Measurements from ENCODE around the gene HIPK2.
"Not testable (repeated sequence)": the region's sequence is repeated elsewhere in the genome, so short reads cannot be mapped to it uniquely, and the experiment has no call there.

HIPK2 gene

DNA sequence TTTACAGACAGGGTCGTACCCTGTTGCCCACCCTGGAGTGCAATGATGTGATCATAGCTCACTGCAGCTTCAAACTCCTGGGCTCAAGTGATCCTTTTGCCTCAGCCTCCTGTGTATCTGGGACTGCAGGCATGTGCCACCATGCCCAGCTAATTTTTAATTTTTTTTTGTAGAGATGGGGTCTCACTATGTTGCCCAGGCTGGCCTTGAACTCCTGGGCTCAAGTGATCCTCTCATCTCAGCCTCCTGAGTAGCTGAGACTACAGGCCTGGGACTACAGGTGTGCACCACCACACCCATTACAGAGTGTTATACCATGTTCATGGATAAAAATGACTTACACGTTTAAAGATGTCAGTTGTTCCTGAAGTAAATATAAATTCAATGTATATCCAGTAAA, 166.2 kb downstream of the HIPK2 start:
- DNase-seq, result not testable (repeated sequence)

DNA sequence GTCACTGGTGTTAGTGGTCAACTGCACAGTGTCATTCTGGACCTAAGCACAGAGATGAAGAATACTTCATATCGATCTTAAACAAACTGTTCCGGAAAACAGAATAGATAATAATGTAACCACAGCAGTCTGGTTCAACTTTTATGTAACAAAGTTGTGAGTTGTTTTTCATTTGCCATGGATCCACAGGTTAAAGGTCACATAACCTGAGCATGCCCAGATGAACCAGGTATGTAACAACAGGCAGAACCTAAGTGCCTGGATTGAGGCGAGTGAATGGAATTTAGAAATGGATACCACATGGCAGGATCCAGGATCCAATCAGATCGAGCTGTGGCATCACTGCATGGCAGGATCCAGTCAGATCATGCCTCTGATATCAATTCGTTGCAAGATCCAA, 167.2 kb downstream of the HIPK2 start:
- no peak for DNase-seq

DNA sequence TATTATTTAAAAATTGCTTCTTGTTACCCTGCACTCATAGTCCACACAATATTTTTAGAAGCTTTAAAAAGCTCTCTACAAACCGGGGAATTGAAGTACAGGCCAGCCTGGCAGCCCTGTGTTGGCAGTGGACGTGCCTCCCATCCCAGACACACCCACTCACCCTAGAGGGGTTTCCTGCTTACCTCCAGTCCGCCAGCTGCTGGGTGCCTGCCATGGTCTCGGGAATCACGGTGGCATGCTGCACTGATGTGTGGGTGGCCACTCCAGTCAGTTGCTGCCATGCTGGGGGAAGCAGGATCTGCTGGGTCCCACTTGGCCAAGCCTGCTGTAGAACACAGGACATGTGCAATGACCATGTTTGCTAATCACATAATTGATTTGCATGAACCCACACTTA, 173.9 kb downstream of the HIPK2 start:
- no peak for DNase-seq

DNA sequence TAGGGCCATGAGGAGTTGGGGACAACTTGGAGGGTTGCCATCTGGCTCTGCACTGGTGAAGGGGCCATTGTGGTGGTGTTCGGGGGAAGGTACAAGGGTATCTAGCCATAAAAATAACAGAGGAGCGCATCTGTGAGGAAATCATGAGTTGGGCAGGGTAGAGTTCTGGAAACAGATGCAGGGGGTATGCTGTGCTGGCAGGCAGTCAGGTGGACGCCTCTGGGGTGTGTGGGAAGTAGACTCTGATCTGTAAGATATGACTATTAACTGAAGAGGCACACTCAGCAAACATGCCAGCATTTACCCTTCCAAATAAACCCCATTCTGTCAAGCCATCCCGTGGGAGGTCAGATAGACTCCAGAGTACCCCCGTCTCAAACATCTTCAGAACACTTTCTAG, 174.5 kb downstream of the HIPK2 start:
- no peak for DNase-seq

DNA sequence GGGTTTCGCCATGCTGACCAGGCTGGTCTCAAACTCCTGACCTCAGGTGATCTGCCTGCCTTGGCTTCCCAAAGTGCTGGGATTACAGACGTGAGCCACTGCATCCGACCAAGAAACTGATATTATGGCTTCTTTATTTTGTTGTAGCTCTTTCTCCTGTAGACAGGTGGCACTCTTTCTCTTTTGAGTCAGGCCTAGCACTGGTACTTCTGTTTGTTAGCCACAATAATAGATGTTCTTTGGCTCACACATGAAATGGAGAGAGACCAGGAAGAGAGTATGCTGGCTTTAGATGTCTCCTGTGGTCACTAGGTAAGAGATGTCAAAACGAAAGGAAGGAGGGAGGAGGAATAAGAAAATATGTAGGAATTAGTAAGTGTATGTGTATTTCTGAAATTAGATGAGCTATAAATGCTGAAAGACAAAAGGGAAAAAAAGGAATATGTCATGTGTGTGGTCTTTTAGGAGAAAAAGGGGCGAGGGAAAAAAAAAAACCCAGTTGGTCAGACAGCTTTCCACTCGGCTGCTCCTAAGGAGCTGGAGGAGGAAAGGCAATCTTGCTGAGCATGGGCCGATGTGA, 175.6 kb downstream of the HIPK2 start:
- DNase-seq, result peak; percentile 38

- DNase-seq, result no peak
These were observed 176.6 kb downstream of the HIPK2 start for GRCh38 chr7:139601176-139601575.

DNA sequence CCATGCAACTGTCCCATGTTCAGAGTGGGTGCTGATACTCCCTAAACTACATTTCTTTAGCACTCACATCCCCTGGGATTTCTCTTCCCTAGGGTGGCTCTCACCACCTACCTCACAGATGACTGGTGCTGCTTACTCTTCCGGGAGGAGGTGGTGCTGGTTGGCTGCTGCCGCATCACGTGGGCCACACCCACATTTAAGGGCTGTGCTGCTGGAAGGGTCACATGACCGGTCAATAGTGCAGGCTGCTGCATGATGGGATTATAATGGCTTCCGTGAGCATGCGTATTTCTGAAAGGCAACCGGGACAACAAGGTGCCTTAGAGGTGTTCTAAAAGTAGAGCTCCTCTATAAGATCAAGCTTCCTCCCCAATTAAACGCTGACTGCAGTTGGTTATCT, 177.5 kb downstream of the HIPK2 start:
- no peak for DNase-seq

- peak; percentile 69 for DNase-seq
These were observed 179.2 kb downstream of the HIPK2 start for GRCh38 chr7:139598642-139599041.

DNA sequence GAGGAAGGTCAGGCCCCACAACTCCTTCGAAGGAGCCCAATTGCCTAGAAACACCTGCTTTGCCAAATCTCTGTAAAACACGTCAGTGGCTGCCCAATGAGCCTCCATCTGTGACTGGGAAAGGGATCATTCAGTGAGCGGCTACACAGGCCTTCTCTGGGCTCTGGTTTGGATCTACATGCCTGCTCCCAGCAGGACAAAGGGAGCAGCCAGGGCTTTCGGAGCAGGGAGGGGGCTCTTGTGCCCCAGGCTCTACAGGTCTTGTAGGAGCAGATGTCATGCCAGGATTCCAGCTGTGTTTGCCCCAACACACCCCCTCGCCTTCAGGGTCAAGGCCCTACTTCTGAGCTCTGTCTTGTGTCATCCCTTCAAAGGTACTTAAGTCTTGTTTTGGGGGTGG, 180.8 kb downstream of the HIPK2 start:
- no peak for DNase-seq

GRCh38 chr7:139596626-139597025, 181.2 kb downstream of the HIPK2 start:
- no peak for DNase-seq

GRCh38 chr7:139595806-139596205, 182.0 kb downstream of the HIPK2 start:
- no peak for DNase-seq

- no peak for DNase-seq
These were observed 182.8 kb downstream of the HIPK2 start for GRCh38 chr7:139594911-139595476.

DNA sequence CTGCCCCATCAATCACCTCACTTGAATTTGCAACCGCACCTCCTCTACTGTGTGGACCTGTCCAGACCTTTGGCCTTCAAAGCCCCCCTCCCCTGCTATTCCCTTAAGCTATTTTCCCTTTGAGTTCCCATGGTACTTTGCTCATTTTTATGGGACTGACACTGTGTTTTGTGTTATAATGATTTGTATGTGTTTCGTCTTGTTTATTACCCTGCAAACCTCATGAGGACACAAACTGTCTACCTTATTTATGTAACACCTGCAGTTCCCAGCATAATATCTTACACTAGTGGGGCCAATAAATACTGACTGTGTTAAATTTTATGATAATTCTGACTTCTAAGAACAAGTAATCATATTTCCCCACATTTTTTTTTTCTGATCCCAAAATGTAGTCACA, 183.7 kb downstream of the HIPK2 start:
- no peak for DNase-seq

DNA sequence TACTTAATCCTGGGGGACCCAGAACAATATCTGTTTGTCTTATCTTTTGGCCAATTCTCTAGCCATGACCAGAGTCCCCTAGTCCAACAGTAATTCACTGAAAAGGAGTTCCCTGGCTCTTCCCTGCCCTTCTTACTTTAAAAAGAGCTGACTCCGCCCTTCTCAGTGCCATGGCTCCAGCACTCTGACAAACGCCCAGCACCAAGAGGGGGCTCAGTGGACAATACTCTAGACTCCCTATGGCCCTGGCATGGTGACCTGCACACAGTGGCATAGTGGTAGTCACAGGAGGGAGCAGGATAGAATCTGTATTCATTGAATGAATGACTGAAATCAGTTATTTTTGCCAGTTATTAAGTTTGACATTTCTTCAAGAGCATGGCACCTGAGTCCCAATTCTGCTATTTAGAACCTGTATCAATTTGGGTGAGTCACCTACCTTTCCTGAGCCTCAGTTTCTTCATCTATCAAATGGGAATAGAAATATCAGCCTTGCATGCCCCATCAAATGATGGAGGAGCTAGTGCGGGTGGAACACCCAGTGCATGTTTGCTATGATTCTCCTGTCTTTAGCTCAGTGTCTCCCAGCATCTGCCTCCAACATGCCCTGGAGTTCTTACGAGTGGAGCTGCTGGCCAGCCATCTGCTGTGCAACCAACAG, 184.9 kb downstream of the HIPK2 start:
- no peak for DNase-seq

GRCh38 chr7:139591550-139592195, 186.1 kb downstream of the HIPK2 start:
- DNase-seq, result no peak

DNA sequence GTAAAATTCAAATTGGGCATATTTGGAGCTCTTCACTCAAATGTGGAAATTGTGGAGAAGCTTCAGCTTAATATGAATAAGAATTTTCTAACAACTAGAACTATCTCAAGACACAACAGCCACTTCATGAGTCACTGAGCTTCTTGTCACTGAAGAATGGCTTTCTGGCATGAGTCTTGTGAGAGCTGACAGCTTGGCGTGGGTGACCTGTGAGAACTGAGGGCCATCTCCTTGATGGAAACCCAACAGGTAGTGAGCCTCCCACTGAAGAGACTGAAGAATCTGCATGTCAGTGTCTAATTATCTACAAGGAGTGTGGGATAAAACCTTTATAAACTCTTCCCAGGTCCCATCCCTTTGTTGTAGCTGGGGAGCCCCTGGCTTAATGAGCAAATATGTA, 188.3 kb downstream of the HIPK2 start:
- no peak for DNase-seq

GRCh38 chr7:139588632-139589031, 189.2 kb downstream of the HIPK2 start:
- DNase-seq, result no peak

DNA sequence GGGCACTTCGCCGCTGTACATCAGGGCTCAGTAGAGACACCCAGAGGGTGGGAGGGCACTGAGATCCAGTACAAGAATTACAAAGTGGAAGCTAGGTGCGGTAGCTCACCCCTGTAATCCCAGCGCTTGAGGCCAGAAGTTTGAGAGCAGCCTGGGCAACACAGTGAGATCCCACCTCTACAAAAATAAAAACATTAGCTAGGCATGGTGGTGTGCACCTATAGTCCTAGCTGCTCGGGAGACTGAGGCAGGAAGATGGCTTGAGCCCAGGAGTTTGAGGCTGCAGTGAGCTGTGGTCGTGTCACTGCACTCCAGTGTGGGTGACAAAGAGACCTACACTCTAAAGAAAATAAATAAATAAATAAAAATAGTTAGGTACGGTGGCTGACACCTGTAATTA, 190.3 kb downstream of the HIPK2 start:
- no peak for DNase-seq

DNA sequence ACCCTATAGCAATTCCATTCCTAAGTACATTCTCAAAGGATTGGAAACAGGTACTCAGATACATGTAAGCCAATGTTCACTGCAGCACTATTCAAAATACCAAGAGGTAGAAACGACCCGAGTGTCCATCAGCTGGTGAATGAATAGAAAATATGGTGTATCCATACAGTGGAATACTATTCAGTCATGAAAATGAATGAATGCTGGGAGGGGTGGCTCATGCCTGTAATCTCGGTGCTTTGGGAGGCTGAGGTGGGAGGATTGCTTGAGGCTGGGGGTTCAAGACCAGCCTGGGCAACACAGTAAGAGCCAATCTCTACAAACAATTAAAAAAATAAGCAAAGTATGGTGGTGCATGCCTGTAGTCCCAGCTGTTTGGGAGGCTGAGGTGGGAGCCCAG, 191.5 kb downstream of the HIPK2 start:
- DNase-seq, result no peak

GRCh38 chr7:139585042-139585441, 192.8 kb downstream of the HIPK2 start:
- no peak for DNase-seq

GRCh38 chr7:139583826-139584553, 193.8 kb downstream of the HIPK2 start:
- no peak for DNase-seq

DNA sequence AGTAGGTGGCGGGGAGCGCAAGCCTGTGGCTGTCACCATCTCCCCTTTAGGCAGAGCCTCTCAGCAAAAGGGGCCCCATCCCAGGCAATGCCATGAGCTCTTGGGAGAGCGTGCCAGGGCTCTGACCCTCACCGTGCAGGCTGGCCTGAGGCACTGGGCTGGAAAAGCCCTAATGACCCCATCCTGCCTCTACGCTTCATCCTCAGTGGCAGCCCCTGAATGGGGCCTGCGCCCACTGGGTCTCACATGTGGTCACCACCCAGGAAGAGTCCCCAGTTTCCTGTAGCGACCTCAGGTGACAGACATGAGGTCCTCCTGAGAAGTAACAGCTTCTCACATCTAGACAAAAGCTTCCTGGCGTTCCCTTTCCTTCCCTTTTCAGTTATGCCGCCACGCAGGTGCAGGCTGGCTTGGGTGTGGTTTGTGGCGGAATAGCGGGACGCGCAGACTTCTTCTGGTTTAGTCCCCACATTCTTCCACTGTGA, 195.1 kb downstream of the HIPK2 start:
- no peak for DNase-seq

DNA sequence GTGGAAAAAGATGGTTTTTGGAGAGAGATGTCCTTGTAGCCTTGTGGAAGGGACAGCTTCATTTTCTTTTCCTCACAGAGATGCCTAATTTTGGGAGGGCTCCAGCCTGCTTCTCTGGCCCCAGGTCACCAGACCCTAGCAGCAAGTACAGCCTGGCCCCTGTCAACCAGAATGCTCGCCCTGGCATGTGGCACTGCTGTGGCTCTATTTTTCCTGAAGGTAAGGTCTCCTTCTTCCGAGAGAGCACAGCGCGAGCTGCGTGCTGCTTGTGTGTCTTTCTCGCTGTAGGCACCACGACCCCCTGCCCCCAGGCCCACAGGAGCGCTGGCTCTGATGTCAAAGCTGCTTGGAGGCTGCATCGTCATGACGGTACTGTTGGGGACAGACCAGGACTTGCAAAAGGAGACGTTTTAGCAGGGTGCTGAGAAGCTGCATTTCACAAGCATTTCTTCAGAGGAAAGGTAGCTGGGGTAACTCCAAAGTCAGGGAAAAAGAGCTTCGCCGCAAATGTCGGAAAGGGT, 195.6 kb downstream of the HIPK2 start:
- DNase-seq, result no peak

All from NCI-H146 (cell line).